Fibroblast of pulmonary artery (primary cell): ENCODE measurements around the gene PDGFRB.
A peak's percentile ranks its signal among the peaks of the same experiment; 100 is the strongest.

Experiments
- DNase-seq: peaks from one replicate; pipeline ENCODE4 v3.0.0-alpha.2; 2010; ENCODE audit warnings: low read depth
- H3K4me3 ChIP-seq: replicated peaks from 2 replicates; pipeline ENCODE4 v1.5.1; 2011; ENCODE audit warnings: low read depth, mild to moderate bottlenecking, control low read depth, low read length, moderate library complexity
- TF ChIP-seq, protein P1 (sequence below): IDR thresholded peaks from 2 replicates; pipeline ENCODE4 v1.5.1; 2011; ENCODE audit warnings: mild to moderate bottlenecking, control low read depth, low read length, inconsistent platforms; ENCODE audit errors: missing control alignments

The PDGFRB gene

DNA sequence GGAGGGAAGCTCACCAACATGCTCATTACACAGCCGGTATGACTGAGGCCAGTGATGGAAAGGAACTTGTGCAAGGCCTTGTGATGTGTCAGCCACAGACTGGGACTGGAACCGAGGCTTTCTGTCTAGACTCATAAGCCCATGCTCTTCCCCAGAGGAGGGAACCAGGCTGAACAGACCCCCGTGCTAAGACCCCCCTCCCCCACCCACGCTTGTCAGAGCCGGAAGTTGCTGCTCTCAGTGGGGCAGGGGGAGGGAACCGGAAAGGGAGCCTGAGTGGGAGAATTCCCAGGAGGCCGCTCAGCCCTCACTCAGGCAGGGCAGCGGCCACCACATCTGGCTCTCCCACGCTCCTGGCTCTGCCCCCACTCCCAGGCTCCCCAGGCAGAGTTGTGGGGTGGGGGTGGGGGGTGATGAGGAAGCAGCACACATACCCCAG, 4.1 kb upstream of the PDGFRB start:
- no peak overlapping the region for H3K4me3 ChIP-seq
- DNase-seq, result peak; percentile 94
- TF ChIP-seq, protein P1, sequence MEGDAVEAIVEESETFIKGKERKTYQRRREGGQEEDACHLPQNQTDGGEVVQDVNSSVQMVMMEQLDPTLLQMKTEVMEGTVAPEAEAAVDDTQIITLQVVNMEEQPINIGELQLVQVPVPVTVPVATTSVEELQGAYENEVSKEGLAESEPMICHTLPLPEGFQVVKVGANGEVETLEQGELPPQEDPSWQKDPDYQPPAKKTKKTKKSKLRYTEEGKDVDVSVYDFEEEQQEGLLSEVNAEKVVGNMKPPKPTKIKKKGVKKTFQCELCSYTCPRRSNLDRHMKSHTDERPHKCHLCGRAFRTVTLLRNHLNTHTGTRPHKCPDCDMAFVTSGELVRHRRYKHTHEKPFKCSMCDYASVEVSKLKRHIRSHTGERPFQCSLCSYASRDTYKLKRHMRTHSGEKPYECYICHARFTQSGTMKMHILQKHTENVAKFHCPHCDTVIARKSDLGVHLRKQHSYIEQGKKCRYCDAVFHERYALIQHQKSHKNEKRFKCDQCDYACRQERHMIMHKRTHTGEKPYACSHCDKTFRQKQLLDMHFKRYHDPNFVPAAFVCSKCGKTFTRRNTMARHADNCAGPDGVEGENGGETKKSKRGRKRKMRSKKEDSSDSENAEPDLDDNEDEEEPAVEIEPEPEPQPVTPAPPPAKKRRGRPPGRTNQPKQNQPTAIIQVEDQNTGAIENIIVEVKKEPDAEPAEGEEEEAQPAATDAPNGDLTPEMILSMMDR, result no peak

DNA sequence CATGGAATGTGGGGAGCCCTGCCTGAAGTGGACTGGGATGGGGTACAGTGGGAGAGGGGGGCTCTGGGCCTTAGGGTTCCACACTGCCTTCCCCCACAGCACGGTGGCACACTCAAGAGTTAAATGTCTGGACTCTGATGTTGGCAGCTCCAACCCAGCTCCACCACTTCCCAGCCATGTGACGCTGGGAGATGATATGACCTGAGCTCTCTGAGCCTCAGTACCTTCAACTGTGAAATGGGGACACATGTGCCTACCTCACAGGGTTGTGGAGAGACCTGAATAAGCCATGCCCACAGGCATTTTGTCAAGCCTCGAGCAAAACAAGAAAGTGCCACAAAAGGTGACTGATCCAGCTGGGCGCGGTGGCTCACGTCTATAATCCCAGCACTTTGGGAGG, 3.4 kb upstream of the PDGFRB start:
- TF ChIP-seq, protein P1, result no peak
- no peak overlapping the region for H3K4me3 ChIP-seq
- no peak for DNase-seq

DNA sequence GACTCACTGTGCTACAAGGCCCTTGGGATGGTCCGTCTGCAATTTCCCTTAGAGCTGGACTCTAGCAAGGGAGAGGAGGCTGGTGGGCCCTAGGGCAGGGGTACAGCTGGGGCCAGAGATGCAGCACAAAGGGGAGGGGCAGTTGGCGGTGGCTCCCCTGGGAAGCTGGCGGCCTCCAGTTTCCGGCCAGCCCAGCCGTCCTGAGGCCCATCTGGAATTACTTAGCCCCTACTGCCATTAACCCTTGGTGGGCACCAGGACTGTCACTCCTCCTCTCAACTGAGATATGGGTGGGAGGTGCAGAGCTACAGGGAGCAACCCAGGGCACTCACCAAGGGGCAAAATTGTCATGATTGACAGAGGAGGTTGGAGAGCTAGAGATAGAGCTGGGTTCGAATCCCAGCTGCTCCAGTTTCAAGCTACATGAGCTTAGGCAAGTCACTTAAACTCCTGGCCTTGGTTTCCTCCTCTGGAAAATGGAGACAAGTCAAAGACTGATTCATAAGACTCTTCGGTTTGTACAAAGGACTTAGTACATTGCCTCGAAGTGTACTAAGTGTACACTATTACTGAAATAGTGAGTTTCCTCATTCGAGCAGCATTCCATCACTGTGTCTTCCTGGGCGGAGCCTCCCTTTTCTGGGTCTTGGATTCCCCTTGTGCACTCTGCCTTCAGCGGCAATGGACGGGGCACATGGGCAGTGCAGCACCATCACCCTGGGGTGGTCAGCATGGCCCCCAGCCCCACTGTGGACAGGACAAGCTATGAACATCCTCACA, 2.7 kb upstream of the PDGFRB start:
- TF ChIP-seq, protein P1, result no peak
- H3K4me3 ChIP-seq, result no peak overlapping the region
- peak; percentile 65 for DNase-seq

DNA sequence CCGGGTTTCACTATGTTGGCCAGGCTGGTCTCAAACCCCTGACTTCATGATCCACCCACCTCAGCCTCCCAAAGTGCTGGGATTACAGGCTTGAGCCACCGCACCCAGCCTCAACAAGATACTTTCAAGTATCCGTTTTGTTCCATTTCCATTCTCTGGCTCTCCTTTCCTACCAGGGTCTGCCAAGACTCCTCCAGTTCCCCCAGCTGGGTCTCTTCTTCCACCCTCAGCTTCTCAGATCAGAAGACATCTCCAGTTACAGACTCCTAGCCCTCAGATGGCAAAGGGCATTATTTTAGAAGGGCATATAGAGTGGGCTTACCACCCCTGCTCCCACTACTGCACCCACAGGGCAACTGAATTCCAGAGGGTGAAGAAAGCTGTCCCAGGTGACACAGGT, 1.5 kb upstream of the PDGFRB start:
- TF ChIP-seq, protein P1, result no peak
- no peak for DNase-seq
- H3K4me3 ChIP-seq, result no peak overlapping the region

DNA sequence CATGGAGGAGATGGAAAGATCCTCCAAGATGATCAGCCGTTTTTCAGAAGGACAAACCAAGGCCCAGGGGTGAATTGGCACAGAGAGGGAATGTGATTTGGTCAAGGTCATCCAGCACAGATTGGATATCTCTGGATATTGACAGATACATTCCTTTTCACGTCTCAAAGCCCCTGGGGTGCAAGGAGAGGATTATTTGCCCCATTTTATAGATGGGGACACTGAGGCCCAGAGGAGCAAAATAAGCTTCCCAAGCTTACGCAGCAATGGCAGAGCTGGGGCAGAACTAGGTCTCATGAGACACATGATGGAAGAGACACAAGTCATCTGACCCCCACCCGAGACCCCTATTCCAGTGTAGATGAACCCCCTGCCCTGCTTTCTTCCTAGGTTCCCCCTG, 895 bp upstream of the PDGFRB start:
- TF ChIP-seq, protein P1, result no peak
- no peak for DNase-seq

DNA sequence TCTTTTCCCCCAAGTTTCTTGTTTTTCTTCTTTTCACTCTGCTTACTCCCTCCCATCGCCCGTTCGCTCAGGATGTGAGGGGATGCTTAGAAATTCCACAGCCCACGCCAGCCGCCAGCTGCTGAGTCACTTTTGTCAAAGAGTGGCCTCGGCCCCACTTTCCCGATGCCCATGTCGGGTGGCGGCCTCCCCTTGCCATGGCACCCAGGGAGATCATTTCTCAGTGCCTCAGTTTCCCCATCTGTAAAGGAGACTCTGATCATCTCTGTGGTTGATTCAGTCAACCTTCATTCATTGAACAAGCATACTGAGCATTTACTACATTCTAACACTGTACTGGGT, 353 bp upstream of the PDGFRB start:
- TF ChIP-seq, protein P1, result no peak

More for the DNA sequence above, 895 bp upstream of the PDGFRB start:
- no peak overlapping the region for H3K4me3 ChIP-seq

DNA sequence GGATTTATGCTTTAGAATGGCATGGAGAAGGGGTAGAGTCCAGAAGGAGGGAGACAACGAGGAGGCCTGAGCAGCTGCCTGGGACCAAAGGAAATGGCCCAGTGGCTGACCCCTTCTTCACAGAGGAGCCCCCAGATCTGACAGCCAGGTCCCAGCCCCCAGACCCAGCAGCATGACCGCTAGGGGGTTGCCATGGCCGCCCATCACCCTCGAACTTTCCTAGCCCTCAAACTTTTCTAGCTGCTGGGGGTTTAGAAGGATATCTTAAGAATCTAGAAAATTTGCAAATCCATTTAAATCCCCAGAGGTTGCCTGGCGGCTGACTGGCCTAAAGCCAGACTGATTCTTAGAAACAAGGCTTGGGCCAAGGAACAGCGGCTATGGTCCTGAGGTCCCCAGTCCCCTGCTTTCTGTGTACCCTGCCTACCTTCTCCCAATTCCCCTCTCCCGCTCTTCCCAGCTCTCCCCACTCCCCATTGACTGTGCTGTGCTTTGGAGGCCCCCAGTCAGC, 972 bp downstream of the PDGFRB start:
- no peak for DNase-seq
- TF ChIP-seq, protein P1, result no peak
- H3K4me3 ChIP-seq, result peak overlapping the region; percentile 94

More for the DNA sequence above, 353 bp upstream of the PDGFRB start:
- DNase-seq, result no peak
- H3K4me3 ChIP-seq, result peak overlapping the region; percentile 94
